Measurements from ENCODE around the gene ANKFY1. TPM values are rescaled to one million over a fixed set of nuclear protein-coding genes. Genes with fewer than 3 reads are reported as not detected.

The ANKFY1 gene
- total and polyA plus RNA-seq, 4 donors, result 51.5 to 72.2 (median 64.4) TPM

DNA sequence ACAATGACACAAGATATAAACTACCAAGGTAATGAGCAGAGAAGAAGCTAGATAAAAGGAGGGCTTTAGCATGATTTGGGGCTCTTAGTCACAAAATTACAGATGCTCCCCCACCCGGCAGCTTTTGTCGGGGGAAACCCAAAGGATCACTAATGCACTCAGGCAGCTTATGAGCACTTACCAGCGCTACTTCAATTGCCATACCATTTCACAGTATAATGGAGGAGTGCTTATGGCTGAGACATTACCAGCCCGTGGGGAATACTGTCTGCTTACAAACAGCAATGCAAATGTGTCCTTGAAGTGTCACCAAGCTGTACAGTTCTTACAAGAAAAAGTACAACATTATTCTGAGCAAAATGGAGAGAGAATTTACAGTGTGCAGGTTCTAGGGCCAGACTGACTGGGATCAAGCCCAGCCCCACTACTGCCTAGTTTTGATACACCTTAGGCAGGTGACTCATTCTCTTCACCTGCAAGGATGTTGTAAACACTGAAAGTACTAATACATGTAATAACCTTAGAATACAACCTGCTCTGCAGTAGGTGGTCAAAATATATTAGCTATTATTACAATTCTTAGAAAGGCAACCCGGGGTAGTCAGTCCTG lies 16.3 kb downstream of the ANKFY1 start:
- H3K9me3 ChIP-seq (ENCODE audit: control insufficient read depth, insufficient read depth, low read length), result no peaks in the 10 kb centered on the region
- DNase-seq (ENCODE audit: low read depth in 4 of 6, low spot score in 6 of 6), result peak in 2 of 6 donors; percentile 29 to 95
- peaks cover 14% of the 10 kb centered on the region for H3K4me1 ChIP-seq (ENCODE audit: control insufficient read depth, insufficient read depth, low read length)
- H3K27ac ChIP-seq (ENCODE audit: low read depth, low read length), result no peak overlapping the region
- 60% methylated on average over 1 of the region's 5 CpGs for WGBS (ENCODE audit: insufficient coverage)
- peaks cover 4% of the 10 kb centered on the region for H3K36me3 ChIP-seq (ENCODE audit: control insufficient read depth, insufficient read depth, low read length)
- no peak overlapping the region for H3K4me3 ChIP-seq (ENCODE audit: low read depth, low read length)
- H3K27me3 ChIP-seq (ENCODE audit: control insufficient read depth, insufficient read depth, low read length), result no peaks in the 10 kb centered on the region

DNA sequence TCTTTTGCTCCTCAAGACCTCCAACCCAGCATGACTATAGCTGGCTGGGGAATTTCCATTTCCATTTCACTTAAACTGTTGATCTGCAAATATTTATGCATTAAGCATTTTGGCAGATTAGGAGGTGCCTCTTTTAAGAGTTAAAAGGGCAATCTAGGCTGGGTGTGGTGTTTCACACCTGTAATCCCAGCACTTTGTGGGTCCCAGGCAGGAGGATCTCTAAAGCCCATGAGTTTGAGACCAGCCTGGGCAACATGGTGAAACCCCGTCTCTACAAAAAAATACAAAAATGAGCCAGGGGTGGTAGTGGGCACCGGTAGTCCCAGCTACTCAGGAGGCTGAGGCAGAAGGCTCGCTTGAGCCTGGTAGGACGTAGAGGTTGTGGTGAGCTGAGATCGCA lies 17.1 kb downstream of the ANKFY1 start:
- WGBS (ENCODE audit: insufficient coverage), result 100% methylated on average over 2 of the region's 5 CpGs
- H3K27ac ChIP-seq (ENCODE audit: low read depth, low read length), result no peak overlapping the region

DNA sequence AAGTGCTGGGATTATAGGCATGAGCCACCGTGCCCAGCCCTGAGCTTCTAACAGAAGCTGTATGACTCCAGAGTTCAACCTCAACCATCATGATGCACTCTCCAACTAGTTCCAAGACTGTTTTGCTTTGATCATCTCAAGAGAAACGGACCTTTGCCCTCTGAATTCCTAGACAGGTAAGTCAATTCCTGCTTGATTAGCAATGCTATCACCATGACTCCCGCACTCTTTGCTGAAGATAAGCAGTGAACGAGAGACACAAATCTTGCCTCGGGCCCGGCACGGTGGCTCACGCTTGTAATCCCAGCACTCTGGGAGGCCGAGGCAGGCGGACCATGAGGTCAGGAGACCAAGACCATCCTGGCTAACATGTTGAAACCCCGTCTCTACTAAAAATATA lies 22.2 kb downstream of the ANKFY1 start:
- Histone ChIP-seq H3K4me1 (ENCODE audit: control insufficient read depth, insufficient read depth, low read length) (no peaks in the 10 kb centered on the region), H3K36me3 (ENCODE audit: control insufficient read depth, insufficient read depth, low read length) (peaks cover 34% of the 10 kb centered on the region), H3K4me3 (ENCODE audit: low read depth, low read length) (no peak overlapping the region), H3K9me3 (ENCODE audit: control insufficient read depth, insufficient read depth, low read length) (no peaks in the 10 kb centered on the region), H3K27ac (ENCODE audit: low read depth, low read length) (no peak overlapping the region), H3K27me3 (ENCODE audit: control insufficient read depth, insufficient read depth, low read length) (no peaks in the 10 kb centered on the region)
- DNase-seq (ENCODE audit: low read depth in 4 of 6, low spot score in 6 of 6), result no peak
- WGBS (ENCODE audit: insufficient coverage), result 97% methylated on average over 11 of the region's 11 CpGs

More for the DNA sequence above, 17.1 kb downstream of the ANKFY1 start:
- H3K36me3 ChIP-seq (ENCODE audit: control insufficient read depth, insufficient read depth, low read length), result peaks cover 12% of the 10 kb centered on the region
- no peak for DNase-seq (ENCODE audit: low read depth in 4 of 6, low spot score in 6 of 6)
- peaks cover 14% of the 10 kb centered on the region for H3K4me1 ChIP-seq (ENCODE audit: control insufficient read depth, insufficient read depth, low read length)
- H3K9me3 ChIP-seq (ENCODE audit: control insufficient read depth, insufficient read depth, low read length), result no peaks in the 10 kb centered on the region
- H3K4me3 ChIP-seq (ENCODE audit: low read depth, low read length), result no peak overlapping the region
- H3K27me3 ChIP-seq (ENCODE audit: control insufficient read depth, insufficient read depth, low read length), result no peaks in the 10 kb centered on the region

DNA sequence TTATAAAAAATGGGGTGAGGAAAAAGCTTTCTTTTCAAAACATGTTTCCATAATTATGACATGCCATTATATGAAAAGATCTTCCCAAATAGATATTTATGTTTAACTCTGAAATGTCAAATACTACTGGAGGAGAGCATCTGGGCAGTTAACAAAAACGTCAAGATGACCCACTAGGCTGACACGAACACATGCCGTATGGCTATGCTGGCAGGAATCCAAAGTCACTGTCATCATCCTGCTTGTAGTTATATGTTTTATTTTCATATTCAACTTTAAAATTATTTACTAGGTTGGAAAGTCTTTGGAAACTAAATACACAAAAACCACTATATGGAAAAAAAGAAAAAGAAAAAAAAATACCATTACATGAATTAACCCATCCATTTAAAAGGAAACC lies 27.3 kb downstream of the ANKFY1 start:
- H3K9me3 ChIP-seq (ENCODE audit: control insufficient read depth, insufficient read depth, low read length), result no peaks in the 10 kb centered on the region
- peaks cover 31% of the 10 kb centered on the region for H3K36me3 ChIP-seq (ENCODE audit: control insufficient read depth, insufficient read depth, low read length)
- H3K4me3 ChIP-seq (ENCODE audit: low read depth, low read length), result no peak overlapping the region
- no peak for DNase-seq (ENCODE audit: low read depth in 4 of 6, low spot score in 6 of 6)
- H3K27me3 ChIP-seq (ENCODE audit: control insufficient read depth, insufficient read depth, low read length), result no peaks in the 10 kb centered on the region
- no peaks in the 10 kb centered on the region for H3K4me1 ChIP-seq (ENCODE audit: control insufficient read depth, insufficient read depth, low read length)
- H3K27ac ChIP-seq (ENCODE audit: low read depth, low read length), result no peak overlapping the region
- no CpG with 5 or more reads among the region's 3 CpGs for WGBS (ENCODE audit: insufficient coverage)

DNA sequence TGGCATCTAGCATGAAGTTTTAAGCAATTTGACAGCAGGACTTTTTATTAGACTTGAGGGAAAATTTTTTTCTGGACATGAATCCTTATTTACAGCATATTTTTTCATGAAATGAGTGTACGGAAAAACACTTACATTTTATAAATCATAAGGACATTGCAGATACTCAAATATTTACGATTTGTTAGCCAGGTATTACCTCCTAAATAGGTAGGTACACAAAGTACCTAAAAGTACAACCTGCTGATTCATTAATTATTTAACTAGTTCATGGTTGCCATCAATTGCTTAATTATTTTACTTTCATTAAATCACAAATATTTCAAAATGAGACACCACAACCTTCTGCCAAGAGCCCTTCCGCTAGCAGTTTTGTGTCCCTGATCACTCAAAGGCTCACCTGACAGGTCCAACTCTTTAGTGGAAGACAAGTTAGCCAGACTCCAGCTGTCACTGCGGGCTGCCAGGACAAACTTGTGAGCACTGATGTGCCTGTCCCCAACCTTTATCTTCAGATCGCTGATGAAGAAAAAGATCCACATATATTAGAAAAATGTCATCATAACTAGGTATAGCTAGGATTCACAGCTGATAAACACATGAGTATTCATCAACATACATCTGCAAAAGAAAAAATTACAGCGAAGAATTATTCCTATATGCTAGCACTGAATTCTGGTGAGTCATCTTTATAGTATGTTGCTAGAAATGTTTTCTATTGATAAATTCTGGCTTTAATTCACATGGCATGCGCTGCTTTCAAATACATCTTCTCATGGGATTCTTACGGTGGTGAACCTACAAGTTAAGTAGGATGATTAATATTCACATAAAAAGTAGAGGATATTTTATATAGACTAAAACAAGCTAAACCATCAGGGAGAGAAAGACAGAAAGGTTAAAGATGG lies 28.2 kb downstream of the ANKFY1 start:
- peaks cover 25% of the 10 kb centered on the region for H3K36me3 ChIP-seq (ENCODE audit: control insufficient read depth, insufficient read depth, low read length)
- H3K9me3 ChIP-seq (ENCODE audit: control insufficient read depth, insufficient read depth, low read length), result no peaks in the 10 kb centered on the region
- WGBS (ENCODE audit: insufficient coverage), result 92% methylated on average over 2 of the region's 8 CpGs

DNA sequence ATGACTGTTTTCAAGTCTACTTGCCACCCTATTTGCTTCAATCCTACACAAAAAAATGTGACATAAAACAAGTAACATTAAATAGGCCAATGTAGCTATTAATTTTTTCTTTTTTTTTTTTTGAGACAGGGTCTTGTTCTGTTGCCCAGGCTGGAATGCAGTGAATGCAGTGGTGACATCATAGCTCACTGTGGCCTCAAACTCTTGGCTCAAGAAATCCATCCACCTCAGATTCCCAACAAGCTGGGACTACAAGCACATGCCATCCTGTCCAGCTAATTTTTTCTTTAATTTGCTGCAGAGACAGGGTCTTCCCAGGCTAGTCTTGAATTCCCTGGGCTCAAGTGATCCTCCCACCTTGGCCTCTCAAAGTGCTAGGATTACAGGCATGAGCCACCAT lies 29.4 kb downstream of the ANKFY1 start:
- Histone ChIP-seq H3K4me3 (ENCODE audit: low read depth, low read length) (no peak overlapping the region), H3K9me3 (ENCODE audit: control insufficient read depth, insufficient read depth, low read length) (no peaks in the 10 kb centered on the region), H3K36me3 (ENCODE audit: control insufficient read depth, insufficient read depth, low read length) (peaks cover 14% of the 10 kb centered on the region), H3K4me1 (ENCODE audit: control insufficient read depth, insufficient read depth, low read length) (peaks cover 4% of the 10 kb centered on the region), H3K27ac (ENCODE audit: low read depth, low read length) (no peak overlapping the region), H3K27me3 (ENCODE audit: control insufficient read depth, insufficient read depth, low read length) (no peaks in the 10 kb centered on the region)
- DNase-seq (ENCODE audit: low read depth in 4 of 6, low spot score in 6 of 6), result no peak

More for the DNA sequence above, 28.2 kb downstream of the ANKFY1 start:
- no peaks in the 10 kb centered on the region for H3K4me1 ChIP-seq (ENCODE audit: control insufficient read depth, insufficient read depth, low read length)
- DNase-seq (ENCODE audit: low read depth in 4 of 6, low spot score in 6 of 6), result no peak
- no peaks in the 10 kb centered on the region for H3K27me3 ChIP-seq (ENCODE audit: control insufficient read depth, insufficient read depth, low read length)
- H3K27ac ChIP-seq (ENCODE audit: low read depth, low read length), result no peak overlapping the region
- H3K4me3 ChIP-seq (ENCODE audit: low read depth, low read length), result no peak overlapping the region

- Histone ChIP-seq H3K36me3 (ENCODE audit: control insufficient read depth, insufficient read depth, low read length) (peaks cover 12% of the 10 kb centered on the region), H3K27me3 (ENCODE audit: control insufficient read depth, insufficient read depth, low read length) (no peaks in the 10 kb centered on the region), H3K4me1 (ENCODE audit: control insufficient read depth, insufficient read depth, low read length) (peaks cover 4% of the 10 kb centered on the region), H3K9me3 (ENCODE audit: control insufficient read depth, insufficient read depth, low read length) (no peaks in the 10 kb centered on the region), H3K4me3 (ENCODE audit: low read depth, low read length) (no peak overlapping the region), H3K27ac (ENCODE audit: low read depth, low read length) (no peak overlapping the region)
- DNase-seq (ENCODE audit: low read depth in 4 of 6, low spot score in 6 of 6), result no peak
- 92% methylated on average over 2 of the region's 7 CpGs for WGBS (ENCODE audit: insufficient coverage)
Observed at GRCh38 chr17:4233668-4234258, 30.0 kb downstream of the ANKFY1 start.

- no peak for DNase-seq (ENCODE audit: low read depth in 4 of 6, low spot score in 6 of 6)
- no peak overlapping the region for H3K27ac ChIP-seq (ENCODE audit: low read depth, low read length)
- no CpG with 5 or more reads among the region's 4 CpGs for WGBS (ENCODE audit: insufficient coverage)
- peaks cover 10% of the 10 kb centered on the region for H3K36me3 ChIP-seq (ENCODE audit: control insufficient read depth, insufficient read depth, low read length)
- H3K4me3 ChIP-seq (ENCODE audit: low read depth, low read length), result no peak overlapping the region
- no peaks in the 10 kb centered on the region for H3K27me3 ChIP-seq (ENCODE audit: control insufficient read depth, insufficient read depth, low read length)
- peaks cover 4% of the 10 kb centered on the region for H3K4me1 ChIP-seq (ENCODE audit: control insufficient read depth, insufficient read depth, low read length)
- H3K9me3 ChIP-seq (ENCODE audit: control insufficient read depth, insufficient read depth, low read length), result no peaks in the 10 kb centered on the region
Observed at GRCh38 chr17:4232168-4232813, 31.5 kb downstream of the ANKFY1 start.

GRCh38 chr17:4229627-4230541 lies 33.9 kb downstream of the ANKFY1 start:
- peak in 3 of 6 donors; percentile 44 to 80 (median 76) for DNase-seq (ENCODE audit: low read depth in 4 of 6, low spot score in 6 of 6)
- peaks cover 4% of the 10 kb centered on the region for H3K4me1 ChIP-seq (ENCODE audit: control insufficient read depth, insufficient read depth, low read length)
- H3K9me3 ChIP-seq (ENCODE audit: control insufficient read depth, insufficient read depth, low read length), result no peaks in the 10 kb centered on the region
- H3K4me3 ChIP-seq (ENCODE audit: low read depth, low read length), result no peak overlapping the region
- H3K27me3 ChIP-seq (ENCODE audit: control insufficient read depth, insufficient read depth, low read length), result no peaks in the 10 kb centered on the region
- peak overlapping the region; percentile 59 for H3K27ac ChIP-seq (ENCODE audit: low read depth, low read length)
- peaks cover 7% of the 10 kb centered on the region for H3K36me3 ChIP-seq (ENCODE audit: control insufficient read depth, insufficient read depth, low read length)
- 58% methylated on average over 2 of the region's 8 CpGs for WGBS (ENCODE audit: insufficient coverage)
